ENCODE measurements around the gene DENND5B. TPM values are rescaled to one million over a fixed set of nuclear protein-coding genes. Genes with fewer than 3 reads are reported as not detected.

The DENND5B gene
- total and polyA plus RNA-seq, 7 donors: 4.8 to 24.3 (median 13.6) TPM

GRCh38 chr12:31605531-31605930, 14.6 kb upstream of the DENND5B start:
- intact Hi-C loops (cut with DNase I): no loop called here
- TF ChIP-seq, protein P1, sequence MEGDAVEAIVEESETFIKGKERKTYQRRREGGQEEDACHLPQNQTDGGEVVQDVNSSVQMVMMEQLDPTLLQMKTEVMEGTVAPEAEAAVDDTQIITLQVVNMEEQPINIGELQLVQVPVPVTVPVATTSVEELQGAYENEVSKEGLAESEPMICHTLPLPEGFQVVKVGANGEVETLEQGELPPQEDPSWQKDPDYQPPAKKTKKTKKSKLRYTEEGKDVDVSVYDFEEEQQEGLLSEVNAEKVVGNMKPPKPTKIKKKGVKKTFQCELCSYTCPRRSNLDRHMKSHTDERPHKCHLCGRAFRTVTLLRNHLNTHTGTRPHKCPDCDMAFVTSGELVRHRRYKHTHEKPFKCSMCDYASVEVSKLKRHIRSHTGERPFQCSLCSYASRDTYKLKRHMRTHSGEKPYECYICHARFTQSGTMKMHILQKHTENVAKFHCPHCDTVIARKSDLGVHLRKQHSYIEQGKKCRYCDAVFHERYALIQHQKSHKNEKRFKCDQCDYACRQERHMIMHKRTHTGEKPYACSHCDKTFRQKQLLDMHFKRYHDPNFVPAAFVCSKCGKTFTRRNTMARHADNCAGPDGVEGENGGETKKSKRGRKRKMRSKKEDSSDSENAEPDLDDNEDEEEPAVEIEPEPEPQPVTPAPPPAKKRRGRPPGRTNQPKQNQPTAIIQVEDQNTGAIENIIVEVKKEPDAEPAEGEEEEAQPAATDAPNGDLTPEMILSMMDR (IDR thresholded peaks at IDR 0.05): no peak
- no peak overlapping the region for H3K27ac ChIP-seq

DNA sequence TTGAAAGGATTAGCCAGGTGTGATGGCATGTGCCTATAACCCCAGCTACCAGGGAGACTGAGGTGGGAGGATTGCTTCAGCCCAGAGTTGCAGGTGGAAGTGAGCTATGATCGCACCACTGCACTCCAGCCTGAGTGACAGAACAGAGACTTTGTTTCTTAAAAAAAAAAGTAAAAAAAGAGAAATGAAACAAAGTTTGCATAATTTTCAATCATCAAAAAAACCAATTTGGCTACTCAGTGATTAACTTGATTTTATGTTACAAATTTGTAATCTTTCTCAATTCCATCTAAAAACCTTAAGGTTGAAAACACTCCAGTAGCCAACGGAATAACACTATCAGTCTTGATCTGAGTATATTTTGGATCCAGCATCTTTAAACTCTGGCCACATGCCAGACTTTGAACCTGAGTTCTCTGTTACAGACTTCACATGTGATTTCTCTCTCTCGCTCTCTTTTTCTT, 12.6 kb upstream of the DENND5B start:
- ATAC-seq: no peak
- DNase-seq: no peak
- intact Hi-C loops (cut with DNase I): no loop called here
- 66 to 84% (median 70%) methylated on average over 3 of the region's 3 CpGs for WGBS, 3 donors
- H3K4me1 ChIP-seq: no peaks in the 10 kb centered on the region
- TF ChIP-seq, protein P1 (IDR thresholded peaks at IDR 0.05): no peak
- no peaks in the 10 kb centered on the region for H3K27me3 ChIP-seq (ENCODE audit: insufficient read depth in 3 of 3, low read length in 2 of 3)
- H3K4me3 ChIP-seq: no peak overlapping the region
- H3K9me3 ChIP-seq: peaks cover 15% of the 10 kb centered on the region
- H3K36me3 ChIP-seq (ENCODE audit: insufficient read depth in 1 of 2, low read depth in 1 of 2): no peaks in the 10 kb centered on the region
- H3K27ac ChIP-seq: no peak overlapping the region

More at GRCh38 chr12:31605531-31605930, 14.6 kb upstream of the DENND5B start:
- Histone ChIP-seq H3K27me3 (ENCODE audit: insufficient read depth in 3 of 3, low read length in 2 of 3) (no peaks in the 10 kb centered on the region), H3K4me1 (no peaks in the 10 kb centered on the region), H3K36me3 (ENCODE audit: insufficient read depth in 1 of 2, low read depth in 1 of 2) (no peaks in the 10 kb centered on the region), H3K9me3 (peaks cover 22% of the 10 kb centered on the region), H3K4me3 (no peak overlapping the region)
- DNase-seq (no peak), ATAC-seq (no peak)
- WGBS, 3 donors: 52 to 67% (median 57%) methylated on average over 2 of the region's 2 CpGs

GRCh38 chr12:31600750-31601149, 9.8 kb upstream of the DENND5B start:
- WGBS, 3 donors: 81 to 83% (median 83%) methylated on average over 4 of the region's 4 CpGs

GRCh38 chr12:31600252-31600651, 9.3 kb upstream of the DENND5B start:
- intact Hi-C loops (cut with DNase I): no loop called here

More at GRCh38 chr12:31600750-31601149, 9.8 kb upstream of the DENND5B start:
- Histone ChIP-seq H3K4me3 (no peak overlapping the region), H3K27ac (no peak overlapping the region), H3K27me3 (ENCODE audit: insufficient read depth in 3 of 3, low read length in 2 of 3) (no peaks in the 10 kb centered on the region), H3K4me1 (no peaks in the 10 kb centered on the region), H3K36me3 (ENCODE audit: insufficient read depth in 1 of 2, low read depth in 1 of 2) (no peaks in the 10 kb centered on the region), H3K9me3 (no peaks in the 10 kb centered on the region)
- TF ChIP-seq, protein P1 (IDR thresholded peaks at IDR 0.05): no peak
- intact Hi-C loops (cut with DNase I): no loop called here
- ATAC-seq: no peak
- no peak for DNase-seq

More at GRCh38 chr12:31600252-31600651, 9.3 kb upstream of the DENND5B start:
- H3K27me3 ChIP-seq (ENCODE audit: insufficient read depth in 3 of 3, low read length in 2 of 3): no peaks in the 10 kb centered on the region
- ATAC-seq: no peak
- no peaks in the 10 kb centered on the region for H3K9me3 ChIP-seq
- no peak for DNase-seq
- no peaks in the 10 kb centered on the region for H3K36me3 ChIP-seq (ENCODE audit: insufficient read depth in 1 of 2, low read depth in 1 of 2)
- TF ChIP-seq, protein P1 (IDR thresholded peaks at IDR 0.05): no peak
- no peak overlapping the region for H3K27ac ChIP-seq
- no peaks in the 10 kb centered on the region for H3K4me1 ChIP-seq
- WGBS, 3 donors: 80 to 83% (median 83%) methylated on average over 5 of the region's 5 CpGs
- no peak overlapping the region for H3K4me3 ChIP-seq
